H1 (cell line): ENCODE results near the gene RCSD1.

Source experiments
- CTCF ChIP-seq, 3 experiments: IDR thresholded peaks; 1 replicate in 2 of 3; 2 replicates in 1 of 3; pipeline versions ENCODE4 v1.5.1 to v1.6.1; 2011; ENCODE audit warnings: low read length in 3 of 3, mild to moderate bottlenecking in 3 of 3, inconsistent platforms in 2 of 3, low read depth in 1 of 3, moderate library complexity in 1 of 3; ENCODE audit not compliant: insufficient read depth in 1 of 3; ENCODE audit errors: control extremely low read depth in 1 of 3
- POLR2A ChIP-seq, 2 experiments: IDR thresholded peaks; 1 replicate in 1 of 2; 2 replicates in 1 of 2; pipeline ENCODE4 v1.6.1; 2011; ENCODE audit warnings: low read depth in 2 of 2, low read length in 2 of 2, mild to moderate bottlenecking in 2 of 2; ENCODE audit errors: control extremely low read depth in 1 of 2
- POLR2AphosphoS5 ChIP-seq: IDR thresholded peaks from 2 replicates; pipeline ENCODE4 v1.6.1; 2011; ENCODE audit warnings: low read depth, low read length
- SRF ChIP-seq: IDR thresholded peaks from 2 replicates; pipeline ENCODE4 v1.6.1; 2011; ENCODE audit warnings: mild to moderate bottlenecking, low read depth, low read length, moderate library complexity
- SUZ12 ChIP-seq: fragments of 200-600 bp; sonication (generic); IDR thresholded peaks from 2 replicates; pipeline ENCODE4 v1.6.1; 2012; ENCODE audit warnings: mild to moderate bottlenecking, inconsistent platforms, low read length, moderate library complexity, mixed read lengths

- TF ChIP-seq POLR2AphosphoS5 = no peak
- no peak for TF ChIP-seq SUZ12
- TF ChIP-seq CTCF (IDR thresholded peaks at IDR 0.05; ENCODE audit: control extremely low read depth in 1 of 3, insufficient read depth in 1 of 3, low read depth in 1 of 3, low read length in 3 of 3) = no peak
- TF ChIP-seq POLR2A (IDR thresholded peaks at IDR 0.05; ENCODE audit: control extremely low read depth in 1 of 2, low read depth in 2 of 2, low read length in 2 of 2) = no peak
- no peak for TF ChIP-seq SRF
Observed at GRCh38 chr1:167708940-167709389, 78.9 kb downstream of the RCSD1 start.
